Ramos (cell line): Measurements from ENCODE around the gene SLC1A5.
"Not testable (repeated sequence)": the region's sequence is repeated elsewhere in the genome, so short reads cannot be mapped to it uniquely, and the experiment has no call there.

Experiments
- in situ Hi-C: fragments of 300-500 bp; cut with MboI; formaldehyde crosslinking; loops from one replicate; pipeline ENCODE4 v1.14.3; 2022; ENCODE audit warnings: low sequenced_read_pairs; ENCODE audit not compliant: unreplicated experiment

The SLC1A5 gene

GRCh38 chr19:46788262-46788967 lies at the start of gene SLC1A5:
Gene SLC1A5 (minus strand): TSS chr19:46788594. CDS start chr19:46787965, 629 bp downstream.
- in situ Hi-C loops: no loop called here

GRCh38 chr19:46838160-46838559 lies 49.8 kb upstream of the SLC1A5 start:
- in situ Hi-C loops: loop anchor here (10.0 kb wide), 1 partner anchor 213 kb away; the partner anchor contains the start of gene PTGIR

- in situ Hi-C loops: loop anchor here (10.0 kb wide), 1 partner anchor 210 kb away; the partner anchor contains the start of gene PTGIR
Measured at GRCh38 chr19:46834984-46835383, 46.6 kb upstream of the SLC1A5 start.

GRCh38 chr19:46834121-46834520 lies 45.7 kb upstream of the SLC1A5 start:
- in situ Hi-C loops: loop anchor here (10.0 kb wide), 1 partner anchor 209 kb away; the partner anchor contains the start of gene PTGIR

- in situ Hi-C loops: loop anchor here (10.0 kb wide), 1 partner anchor 206 kb away; the partner anchor contains the start of gene PTGIR
Measured at GRCh38 chr19:46830864-46831263, 42.5 kb upstream of the SLC1A5 start.

GRCh38 chr19:46828484-46828883 lies 40.1 kb upstream of the SLC1A5 start:
- in situ Hi-C loops: no loop called here

- in situ Hi-C loops: no loop called here
Measured at GRCh38 chr19:46825731-46826055, 37.3 kb upstream of the SLC1A5 start.

DNA sequence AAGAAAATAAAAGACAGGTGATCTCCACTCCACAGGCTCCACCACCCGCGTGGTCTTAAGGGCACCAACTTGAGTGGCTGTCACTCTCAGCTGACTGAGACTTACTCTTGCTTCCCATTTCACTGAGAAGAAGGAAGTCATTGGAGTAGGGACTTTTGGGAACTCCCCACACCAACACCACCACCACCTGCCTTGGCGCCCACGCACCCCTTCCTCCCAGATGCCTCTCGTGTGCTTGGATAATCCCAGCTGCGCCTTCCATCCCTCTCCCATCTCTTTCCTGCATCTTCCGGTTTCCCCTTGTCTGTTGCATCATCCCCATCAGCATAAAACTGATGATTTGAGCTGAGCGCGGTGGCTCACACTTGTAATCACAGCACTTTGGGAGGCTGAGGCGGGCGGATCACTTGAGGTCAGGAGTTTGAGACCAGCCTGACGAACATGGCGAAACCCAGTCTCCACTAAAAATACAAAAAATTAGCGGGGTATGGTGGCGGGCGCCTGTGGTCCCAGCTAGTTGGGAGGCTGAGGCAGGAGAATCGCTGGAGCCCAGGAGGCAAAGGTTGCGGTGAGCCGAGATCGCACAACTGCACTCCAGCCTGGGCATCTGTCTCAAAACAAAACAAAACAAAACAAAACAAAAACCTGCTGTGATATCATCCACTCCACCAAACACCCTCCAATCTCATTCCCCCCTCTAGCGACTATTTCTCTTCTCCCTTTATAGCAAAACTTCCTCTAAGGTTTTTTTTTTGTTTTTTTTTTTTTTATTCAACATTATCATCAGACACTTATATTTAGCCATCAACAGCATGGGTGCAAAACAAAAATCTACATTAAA lies 36.7 kb upstream of the SLC1A5 start:
- in situ Hi-C loops: no loop called here

DNA sequence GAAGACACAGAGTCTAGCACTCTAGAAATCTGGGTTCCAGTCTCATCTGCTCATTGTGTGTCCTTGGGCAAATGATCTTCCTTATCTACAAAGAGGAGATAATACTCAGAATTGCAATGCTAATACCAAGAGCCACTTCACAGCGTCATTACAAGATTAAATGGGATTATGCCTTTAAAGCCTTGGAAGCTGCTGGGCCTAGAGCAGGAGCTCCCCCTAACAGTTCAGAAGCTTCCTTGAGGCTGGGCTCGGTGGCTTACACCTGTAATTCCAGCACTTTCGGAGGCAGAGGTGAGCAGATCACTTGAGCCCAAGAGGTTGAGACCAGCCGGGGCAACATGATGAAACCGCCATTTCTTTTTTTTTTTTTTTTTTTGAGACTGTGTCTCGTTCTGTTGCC lies 34.7 kb upstream of the SLC1A5 start:
- in situ Hi-C loops: no loop called here

- in situ Hi-C loops: not testable (repeated sequence)
Measured at GRCh38 chr19:46822410-46822787, 34.0 kb upstream of the SLC1A5 start.

- in situ Hi-C loops: no loop called here
Measured at GRCh38 chr19:46821512-46822409, 33.4 kb upstream of the SLC1A5 start.

- in situ Hi-C loops: no loop called here
Measured at GRCh38 chr19:46818812-46819211, 30.4 kb upstream of the SLC1A5 start.

GRCh38 chr19:46815833-46816627 lies 27.6 kb upstream of the SLC1A5 start:
- in situ Hi-C loops: no loop called here

DNA sequence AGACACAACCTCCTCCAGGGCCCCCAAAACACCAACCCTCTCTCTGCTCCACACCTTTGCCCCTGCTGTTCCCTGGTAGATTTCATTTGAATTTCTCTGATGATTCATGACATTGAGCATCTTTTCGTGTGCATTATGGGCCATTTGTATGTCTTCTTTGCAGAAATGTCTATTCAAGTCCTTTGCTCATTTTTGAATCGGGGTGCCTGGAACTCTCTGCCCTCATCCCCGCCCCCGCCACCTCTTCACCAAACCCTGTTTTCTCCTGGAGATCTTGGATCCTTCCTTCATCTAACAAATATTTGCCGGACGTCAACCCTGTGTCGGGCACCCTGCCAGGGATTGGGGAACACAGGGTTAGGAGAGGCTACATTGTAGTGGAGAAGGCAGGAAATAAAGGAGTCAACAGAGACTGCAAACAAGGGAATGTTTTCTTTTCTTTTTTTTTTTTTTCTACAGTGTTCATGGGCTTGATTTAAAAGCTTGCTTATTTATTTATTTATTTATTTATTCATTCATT lies 25.5 kb upstream of the SLC1A5 start:
- in situ Hi-C loops: no loop called here

DNA sequence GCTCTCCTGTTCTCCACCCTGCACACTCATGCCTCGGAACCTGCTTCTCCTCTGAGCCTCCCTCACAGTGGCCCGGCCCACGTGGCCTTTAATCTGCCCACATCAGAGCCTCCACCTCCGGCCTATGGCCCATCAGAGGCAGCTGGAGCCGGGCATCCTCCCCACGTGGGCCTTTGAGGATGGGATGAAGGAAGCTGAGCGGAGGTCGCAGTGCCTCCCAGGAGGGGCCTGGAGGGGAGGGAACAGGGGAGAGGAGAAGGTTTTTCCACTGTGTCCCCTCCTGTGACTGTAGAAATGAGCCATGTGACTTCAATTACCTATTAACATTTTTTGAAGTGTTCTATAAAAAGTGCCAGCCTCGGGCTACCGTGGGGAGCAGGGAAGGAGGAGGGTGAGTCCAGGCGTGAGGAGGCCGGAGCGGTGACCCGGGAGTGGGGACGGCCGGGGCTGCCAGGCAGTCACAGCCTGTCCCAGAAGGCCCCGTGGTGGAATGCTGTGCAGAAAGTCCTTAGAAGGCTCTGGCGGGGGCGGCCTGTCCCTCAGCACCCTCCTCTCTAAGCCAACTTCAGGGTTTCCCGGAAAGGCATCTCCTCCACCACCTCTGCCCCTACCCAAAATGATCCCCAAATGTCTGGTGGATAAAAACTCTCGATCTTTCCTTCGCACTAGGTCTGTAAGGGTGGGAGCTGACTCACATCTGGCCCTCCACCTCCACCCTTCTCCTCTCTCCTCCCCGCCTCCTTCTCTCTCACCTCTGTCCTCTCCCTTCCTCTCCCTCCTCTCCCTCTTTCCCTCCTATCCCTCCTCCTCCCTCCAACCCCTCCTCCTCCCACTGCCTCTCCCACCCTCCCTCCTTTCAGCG lies 24.8 kb upstream of the SLC1A5 start:
- in situ Hi-C loops: no loop called here

DNA sequence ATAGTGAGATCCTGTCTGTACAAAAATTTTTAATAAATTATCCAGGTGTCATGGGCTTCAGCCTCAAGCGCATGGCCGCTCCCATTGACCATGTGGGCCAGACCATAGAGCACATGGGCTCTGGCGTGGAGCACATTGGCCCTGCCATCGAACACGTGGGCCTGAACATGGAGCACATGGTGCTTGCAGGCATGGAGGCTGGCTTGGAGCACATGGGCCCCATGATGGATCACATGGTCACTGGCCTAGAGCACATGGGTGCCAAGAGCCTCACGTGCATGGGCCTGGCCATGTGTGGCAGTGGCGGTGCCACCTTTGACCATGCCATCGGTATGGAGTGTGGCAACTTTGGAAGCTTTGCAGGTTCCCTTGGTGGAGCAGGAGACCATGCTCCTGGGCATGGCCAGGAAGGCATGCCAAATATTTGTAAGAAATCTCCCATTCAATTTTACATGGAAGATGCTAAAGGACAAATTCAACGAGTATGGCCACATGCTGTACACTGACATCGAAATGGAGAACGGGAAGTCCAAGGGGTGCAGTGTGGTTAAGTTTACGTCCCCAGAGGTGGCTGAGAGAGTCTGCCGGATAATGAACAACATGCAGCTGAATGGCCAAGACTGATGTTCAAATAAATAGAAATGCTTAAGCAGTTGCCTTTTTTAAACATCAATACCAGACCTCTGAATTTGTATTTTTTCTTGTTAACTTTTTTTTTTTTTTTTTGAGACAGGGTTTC lies 21.3 kb upstream of the SLC1A5 start:
- in situ Hi-C loops: no loop called here

- in situ Hi-C loops: no loop called here
Measured at GRCh38 chr19:46806656-46807055, 18.3 kb upstream of the SLC1A5 start.

- in situ Hi-C loops: not testable (repeated sequence)
Measured at GRCh38 chr19:46804432-46804831, 16.0 kb upstream of the SLC1A5 start.
